GM21528 (cell line): ENCODE data around the gene TGFBR3.
A peak's percentile ranks its signal among the peaks of the same experiment; 100 is the strongest.

Experiments used
- ATAC-seq: cut with Tn5 transposase; IDR thresholded peaks from one replicate; pipeline ENCODE4 v1.9.1; 2021; ENCODE audit warnings: mild to moderate bottlenecking, moderate library complexity; ENCODE audit not compliant: unreplicated experiment, low FRiP score

Gene TGFBR3

DNA sequence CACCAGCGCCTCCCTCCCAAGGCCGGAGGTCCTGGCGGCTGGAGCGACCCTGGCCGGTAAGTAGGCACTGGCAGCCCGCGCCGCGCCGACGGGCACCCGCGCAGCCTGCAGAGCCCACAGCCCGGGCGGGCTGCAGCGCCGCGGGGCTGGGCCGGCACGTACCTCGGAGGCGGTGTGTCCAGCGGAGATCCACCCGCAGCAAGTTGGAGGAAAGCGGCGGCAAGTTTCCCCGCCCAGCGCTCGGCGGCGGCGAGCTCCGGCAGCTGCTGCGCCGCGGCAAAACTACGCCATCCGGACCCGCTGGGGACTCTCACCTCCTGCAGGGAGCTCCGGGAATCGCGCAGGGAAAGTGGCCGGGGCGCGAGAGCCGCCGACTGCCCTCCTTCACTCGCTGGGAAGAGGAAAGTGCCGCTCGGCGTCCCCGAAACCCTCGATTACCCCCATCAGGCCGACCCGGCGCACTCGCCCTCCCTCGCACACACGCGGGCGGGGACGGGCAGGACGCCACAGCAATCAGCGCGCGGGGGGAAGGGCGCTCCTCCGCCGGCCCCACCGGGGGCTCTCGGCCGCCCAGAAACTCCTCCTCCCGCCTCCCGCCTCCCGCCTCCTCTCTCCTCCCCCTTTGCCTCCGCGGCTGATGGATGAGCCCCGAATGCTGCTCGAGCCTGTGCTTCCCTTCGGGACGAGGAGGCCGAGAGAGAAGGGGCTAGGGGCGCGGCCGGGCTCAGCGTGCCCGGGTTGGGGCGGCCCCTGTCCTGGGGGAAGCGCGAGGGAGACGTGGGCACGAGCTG, at the start of gene TGFBR3:
TGFBR3 (minus strand) TSS at position 436 of the 791 bp plus-strand sequence. CDS start 24,620 bp downstream, outside the sequence.
- peak; percentile 72 for ATAC-seq

DNA sequence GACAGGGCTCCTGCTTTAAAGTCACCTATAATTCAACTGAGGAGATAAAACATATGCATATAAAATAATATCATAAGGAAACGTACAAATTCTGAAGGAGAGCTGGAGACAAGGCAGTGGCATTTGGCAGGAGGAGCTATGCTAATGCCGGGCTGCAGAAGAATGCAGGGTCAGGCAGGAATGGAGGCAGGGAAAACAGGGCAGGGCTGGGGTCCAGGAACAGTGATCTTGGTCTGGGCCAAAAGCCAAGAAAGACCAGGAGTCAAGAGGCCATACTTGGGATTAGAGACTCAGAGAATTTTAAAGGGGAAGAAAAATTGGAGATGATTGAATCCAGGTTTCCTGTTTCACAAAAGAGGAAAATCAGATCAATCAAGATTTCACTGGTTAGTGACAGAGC, 43.3 kb upstream of the TGFBR3 start:
- ATAC-seq: no peak

DNA sequence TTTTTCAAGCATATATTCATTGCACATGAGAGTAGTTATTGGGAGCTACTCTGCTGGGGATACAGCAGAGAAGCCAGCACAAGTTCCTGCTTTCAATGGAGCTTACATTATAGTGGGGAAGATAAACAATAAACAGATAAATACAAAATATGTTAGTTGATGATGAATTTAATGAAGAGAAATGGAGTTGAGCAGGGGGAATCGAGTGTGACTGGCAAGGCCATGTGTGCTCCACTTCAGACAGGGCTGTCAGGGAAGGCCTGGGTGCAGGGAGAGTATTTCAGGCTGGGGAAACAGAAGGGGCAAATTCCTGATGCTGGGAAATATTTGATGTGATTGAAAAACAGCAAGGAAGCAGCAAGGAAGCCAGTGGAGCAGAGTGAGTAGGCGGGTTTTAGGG, 42.1 kb upstream of the TGFBR3 start:
- ATAC-seq: no peak

DNA sequence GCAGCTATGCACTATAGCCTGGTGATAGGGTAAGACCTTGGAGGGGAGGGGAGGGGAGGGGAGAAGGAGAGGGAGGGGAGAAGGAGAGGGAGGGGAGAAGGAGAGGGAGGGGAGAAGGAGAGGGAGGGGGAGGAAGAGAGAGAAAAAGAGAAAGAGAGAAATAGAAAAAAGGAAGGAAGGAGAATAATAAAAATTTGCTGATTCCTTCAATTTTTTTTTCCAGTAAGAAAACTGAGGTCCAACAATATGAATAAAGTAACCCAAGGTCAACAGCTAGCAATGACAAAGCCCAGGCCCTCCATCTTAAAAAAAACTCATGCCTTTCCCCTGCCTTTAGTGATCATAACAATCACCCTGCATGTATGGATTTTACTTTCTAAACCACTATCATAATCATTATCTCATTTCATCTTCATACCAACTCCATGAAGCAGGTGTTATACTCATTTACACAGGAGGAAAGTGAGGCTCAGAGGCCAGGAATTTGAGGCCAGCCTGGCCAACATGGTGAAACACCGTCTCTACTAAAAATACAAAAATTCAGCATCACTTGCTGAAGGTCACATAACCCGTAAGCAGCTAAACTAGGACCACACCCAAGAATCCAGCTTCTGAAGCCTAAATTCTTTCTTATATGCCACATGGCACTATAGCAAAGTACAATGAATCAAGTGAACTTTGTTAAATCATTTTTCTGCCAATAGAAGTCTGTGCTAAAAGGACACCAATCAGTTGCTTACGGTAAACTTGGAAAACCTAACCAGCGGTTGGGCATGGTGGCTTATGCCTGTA, 39.9 kb upstream of the TGFBR3 start:
- ATAC-seq: no peak

DNA sequence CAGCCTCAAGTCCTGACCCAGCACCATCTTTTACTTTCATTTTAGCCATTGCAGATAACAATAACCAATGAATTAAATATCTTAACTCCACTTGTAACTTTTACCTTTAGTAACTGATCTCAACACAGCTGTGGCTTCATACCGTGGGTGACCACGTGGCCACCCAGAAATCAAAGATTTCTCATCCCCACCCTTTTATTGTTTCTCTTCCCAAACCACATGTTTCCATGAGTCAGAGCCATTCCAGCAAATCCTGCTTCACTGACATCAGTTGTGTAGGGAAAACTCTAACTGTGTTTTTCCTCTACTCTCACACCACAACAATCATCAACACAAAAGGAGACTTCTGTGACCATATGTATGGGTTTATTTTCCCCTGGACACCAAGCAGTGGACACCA, 38.2 kb upstream of the TGFBR3 start:
- ATAC-seq: no peak

DNA sequence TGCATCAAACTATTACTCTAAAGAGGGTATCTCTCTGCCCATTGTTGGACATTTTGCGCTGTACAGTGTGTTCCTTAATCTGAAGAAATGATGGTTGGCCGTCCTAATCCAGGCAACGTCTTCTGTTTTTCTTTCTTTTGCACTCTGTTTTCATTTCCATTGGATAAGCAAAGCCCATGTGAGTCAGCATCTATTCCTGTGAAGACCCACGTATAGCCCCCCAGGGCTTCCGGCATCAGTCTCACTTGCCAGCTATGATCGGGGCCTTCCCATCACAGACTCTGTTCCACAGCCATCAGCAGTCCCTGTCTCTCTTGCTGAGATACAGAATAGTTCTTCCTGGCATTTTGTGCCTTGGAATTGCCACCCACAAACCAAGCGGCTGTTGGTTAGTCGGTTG, 34.0 kb upstream of the TGFBR3 start:
- ATAC-seq: no peak

DNA sequence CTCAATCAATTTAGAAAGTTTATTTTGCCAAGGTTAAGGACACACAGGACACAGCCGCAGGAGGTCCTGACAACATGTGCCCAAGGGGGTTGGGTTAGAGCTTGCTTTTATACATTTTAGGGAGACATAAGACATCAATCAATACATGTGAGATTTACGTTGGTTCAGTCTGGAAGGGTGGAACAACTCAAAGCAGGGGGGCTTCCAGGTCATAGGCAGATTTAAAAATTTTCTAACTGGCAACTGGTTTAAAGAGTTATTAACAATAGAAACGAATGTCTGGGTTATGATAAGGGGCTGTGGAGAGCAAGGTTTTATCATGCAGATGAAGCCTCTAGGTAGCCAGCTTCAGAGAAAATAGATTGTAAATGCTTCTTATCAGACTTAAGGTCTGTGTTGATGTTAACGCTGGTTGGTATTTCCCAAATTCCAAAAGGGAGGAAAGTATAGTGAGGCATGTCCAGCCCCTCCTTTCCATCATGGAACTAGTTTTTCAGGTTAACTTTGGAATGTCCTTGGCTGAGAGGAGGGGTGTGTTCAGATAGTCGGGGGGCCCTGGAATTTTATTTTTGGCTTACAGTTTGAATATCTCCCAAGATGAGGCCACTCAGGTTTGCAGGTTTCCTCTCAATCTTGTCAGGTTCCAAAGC, 31.0 kb upstream of the TGFBR3 start:
- no peak for ATAC-seq

DNA sequence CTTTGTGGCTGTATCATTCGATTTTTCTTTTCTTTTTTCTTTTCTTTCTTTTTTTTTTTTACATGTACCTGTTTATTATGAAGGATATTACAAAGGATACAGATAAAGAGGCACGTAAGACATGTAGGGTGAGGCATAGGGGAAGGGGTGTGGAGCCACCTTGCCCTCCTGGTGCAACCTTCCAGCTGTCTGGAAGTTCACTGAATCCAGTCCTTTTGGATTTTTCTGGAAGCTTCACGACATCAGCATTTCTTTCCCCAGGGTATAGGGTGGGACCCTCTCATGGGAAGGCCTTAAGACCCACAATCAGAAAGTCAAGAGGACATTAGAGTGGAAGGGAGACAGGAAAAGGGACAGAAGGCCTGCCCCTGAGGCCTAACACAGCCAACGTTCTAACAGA, 30.1 kb upstream of the TGFBR3 start:
- no peak for ATAC-seq

DNA sequence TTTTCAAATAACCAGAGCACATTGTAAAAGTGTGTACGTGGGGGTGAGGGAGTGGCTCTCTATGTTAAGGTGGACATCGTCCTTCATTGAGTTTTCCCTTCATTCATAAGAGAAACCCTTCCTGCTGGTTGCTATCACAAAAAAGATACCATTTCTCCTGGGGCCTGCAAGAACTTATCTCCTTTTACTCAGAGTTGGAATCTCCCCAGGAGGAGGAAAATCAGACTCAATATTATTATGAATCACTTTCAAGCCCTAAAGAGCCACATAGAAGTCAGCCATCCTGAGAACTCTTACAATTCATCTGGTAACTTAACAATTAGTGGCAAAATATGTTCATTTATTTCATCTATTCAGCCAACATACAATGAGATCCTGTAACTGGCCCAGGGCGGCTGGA, 27.1 kb upstream of the TGFBR3 start:
- ATAC-seq: no peak

DNA sequence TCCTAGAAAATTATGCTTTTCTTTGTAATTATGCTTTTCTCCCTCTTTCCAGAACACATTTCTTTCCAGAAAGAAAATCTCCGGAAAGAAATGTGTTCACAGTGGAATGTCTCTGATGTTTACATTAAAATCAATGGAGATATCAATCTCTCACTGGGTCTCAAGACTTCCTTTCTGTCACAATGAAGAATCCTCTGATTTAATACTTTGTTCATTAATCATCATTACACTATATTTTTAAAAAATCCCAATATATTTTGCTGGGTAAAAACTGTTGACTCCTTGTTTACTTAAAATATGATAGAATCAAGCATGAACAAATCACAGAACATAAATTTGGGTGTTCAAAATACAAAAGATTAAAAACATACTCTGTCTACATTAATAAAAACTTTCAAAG, 26.3 kb upstream of the TGFBR3 start:
- no peak for ATAC-seq

DNA sequence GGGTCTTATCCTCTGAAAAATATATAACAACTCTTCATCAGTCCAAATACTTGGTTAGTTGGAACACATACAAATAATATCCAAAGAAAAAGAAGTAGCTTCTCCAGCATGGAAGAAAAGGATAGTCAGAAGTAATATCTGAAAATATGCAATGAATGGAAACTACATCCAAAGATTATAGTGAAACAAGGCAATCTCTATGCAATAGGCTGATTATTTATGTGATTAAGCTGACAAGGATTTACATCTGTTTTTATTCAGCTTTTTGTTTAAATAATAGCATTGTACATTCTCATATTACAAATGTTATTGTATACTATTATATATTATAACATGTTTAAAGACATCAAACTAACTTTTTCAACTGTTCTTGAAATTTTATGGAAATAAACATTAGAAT, 15.3 kb upstream of the TGFBR3 start:
- no peak for ATAC-seq

DNA sequence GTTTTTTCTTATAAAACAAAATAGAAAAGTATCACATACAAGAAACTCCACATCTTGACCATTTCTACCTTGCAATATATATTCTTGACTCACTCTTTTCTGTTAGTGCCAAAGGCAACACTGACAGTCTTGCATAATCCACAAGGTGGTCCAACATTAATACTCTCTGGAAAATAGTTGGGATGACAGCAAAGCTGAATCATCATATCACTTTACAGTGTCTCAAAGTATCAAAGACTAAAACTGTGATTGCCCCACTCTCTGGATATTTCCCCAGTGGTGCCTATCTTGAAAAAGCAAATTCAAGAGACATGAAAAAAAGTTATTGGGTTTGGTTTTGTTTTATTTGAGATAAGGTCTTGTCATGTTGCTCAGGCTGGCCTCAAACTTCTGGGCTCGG, 14.6 kb upstream of the TGFBR3 start:
- ATAC-seq: no peak

DNA sequence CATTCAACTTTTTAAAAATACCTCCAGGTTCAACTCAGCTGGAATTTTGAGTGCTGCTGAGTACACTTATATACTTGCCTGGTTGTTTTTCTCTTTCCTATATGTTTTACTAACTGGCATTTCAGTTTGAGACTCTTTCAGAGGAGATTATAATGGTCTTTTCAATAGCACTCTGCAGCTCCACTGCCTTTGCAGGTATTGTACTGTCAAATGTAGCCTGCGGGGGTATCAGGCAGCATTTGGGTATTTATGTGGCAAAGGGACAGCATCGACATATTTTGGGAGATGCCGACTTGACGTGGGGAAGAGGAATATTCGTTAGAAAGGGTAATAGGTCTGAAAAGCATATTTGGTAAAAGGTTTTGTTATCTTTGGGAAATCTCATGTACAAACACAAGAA, 11.1 kb upstream of the TGFBR3 start:
- ATAC-seq: no peak

DNA sequence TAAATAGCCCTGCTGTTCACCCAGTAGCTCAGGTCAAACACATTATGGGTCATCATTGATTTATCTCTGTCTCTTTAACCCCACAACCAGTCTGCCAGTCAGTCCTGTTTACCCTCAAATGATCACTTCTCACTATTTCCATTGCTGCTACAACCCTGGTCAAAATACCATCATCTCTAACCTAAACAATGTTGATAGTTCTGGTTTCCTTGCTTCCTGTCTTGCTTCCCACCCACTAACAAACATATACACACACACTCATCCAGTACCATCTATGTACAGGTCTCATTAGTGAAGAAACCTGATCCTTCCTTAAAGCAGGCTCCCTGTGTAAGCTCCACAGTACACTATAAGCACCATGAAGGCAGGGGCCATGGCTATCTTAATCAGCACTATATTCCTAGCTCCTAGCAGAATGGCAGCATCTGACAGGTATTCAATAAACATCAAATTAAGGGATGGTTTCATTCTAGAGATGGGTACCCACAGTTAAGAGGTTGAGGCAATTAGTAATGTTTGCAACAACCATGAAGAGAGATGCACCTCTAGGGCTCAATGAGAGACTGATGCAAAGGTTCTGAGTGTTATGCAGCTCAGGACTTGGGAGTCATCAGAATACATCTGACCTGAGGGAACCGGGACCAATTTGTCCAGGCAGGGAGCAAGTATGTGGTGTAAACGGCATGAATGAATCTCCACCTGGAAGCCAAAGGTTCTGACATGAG, 10.0 kb upstream of the TGFBR3 start:
- ATAC-seq: no peak

DNA sequence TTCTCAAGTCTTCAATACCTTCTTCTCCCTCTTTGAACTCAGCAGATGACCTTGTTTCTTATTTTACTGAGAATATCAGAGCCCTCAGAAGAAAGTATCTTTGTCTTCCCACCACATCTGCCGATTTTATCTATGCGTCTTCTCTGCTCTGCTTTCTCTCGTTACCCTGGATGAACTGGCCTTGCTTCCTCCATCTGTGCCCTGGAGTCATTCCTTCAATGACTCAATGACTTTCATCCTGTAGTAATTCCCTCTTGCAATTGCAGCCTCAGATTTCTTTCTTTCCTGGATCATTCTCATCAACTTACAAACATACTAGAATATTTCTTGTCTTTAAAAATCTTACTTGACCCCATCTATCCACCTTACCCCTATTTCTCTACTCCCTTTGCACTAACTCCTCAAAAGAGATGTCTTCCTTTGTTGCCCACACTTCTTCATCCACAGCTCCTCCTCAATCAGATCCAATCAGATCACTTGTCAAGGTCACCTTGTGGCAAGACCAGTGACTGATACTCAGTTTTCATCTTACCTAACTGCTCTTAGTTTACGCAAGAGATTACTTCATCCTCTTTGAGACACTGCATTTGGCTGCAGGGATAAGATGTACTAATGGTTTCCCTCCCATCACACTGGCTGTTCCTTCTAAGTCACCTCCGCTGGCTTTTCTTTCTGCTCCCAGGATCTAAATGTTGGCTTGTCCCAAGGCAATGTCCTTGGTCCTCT, 8.2 kb upstream of the TGFBR3 start:
- ATAC-seq: no peak

DNA sequence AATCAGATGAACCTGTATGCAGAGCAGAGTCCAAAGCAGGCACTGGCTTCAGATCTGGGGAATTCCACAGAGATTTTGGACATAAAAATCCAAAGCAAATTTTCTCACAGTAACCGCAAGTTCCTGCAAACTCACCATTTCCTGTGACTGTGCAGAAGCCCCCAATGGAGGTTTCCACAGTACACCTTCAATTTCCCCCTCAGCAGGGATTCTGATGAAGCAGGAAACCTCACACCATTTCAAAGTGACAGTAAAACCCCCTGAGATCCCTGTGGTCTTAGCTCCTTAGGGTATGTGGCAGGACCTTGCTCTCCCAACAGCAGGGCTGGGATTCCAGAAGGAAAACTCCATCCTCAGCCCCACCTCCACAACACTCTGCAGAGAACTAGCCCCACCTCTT, 6.0 kb upstream of the TGFBR3 start:
- no peak for ATAC-seq

DNA sequence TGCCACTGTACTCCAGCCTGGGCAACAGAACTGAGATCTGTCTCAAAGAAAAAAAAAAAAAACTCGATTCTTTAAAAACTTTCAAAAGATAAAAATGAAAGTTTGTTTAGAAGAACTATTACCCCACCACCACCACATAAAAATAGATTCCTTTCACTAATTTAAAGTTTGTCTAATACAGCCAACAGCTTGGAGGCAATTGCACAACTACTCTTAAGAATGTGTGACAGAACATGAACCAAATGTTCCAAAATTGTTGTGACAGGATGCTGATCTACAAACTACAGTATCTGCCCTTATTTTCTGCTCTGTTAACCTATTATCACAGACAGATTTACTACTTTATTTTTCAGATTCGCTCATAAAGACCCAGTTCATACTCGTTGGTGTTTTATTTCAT, 5.5 kb upstream of the TGFBR3 start:
- ATAC-seq: no peak

DNA sequence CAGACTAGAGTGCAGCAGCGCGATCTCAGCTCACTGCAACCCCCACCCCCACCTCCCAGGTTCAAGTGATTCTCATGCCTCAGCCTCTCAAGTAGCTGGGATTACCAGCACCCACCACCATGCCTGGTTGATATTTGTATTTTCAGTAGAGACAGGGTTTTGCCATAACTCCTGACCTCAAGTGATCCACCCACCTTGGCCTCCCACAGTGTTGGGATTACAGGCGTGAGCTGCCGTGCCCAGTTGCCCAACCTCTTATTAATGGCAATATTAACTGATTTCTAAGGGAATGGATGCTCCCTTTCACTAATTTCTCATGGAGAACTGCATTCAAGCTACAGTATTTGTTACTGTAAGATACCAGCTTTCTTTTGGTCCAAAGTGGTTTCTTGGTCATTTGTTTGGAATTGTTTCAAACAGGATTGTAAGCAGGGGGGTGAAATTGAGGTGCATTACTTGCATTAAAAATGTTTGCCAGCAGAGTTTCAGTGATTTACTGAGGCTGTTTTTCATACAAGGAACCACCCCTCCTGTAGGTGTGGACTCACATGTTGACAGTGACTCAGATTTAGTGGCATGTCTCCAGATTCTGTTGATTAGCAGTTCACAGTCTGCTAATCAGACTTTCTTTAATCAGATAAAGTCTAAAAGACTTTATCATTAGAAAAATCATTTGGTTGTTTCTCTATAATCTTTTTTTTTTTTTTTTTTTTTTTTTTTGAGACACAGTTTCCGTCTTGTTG, 3.9 kb upstream of the TGFBR3 start:
- no peak for ATAC-seq

DNA sequence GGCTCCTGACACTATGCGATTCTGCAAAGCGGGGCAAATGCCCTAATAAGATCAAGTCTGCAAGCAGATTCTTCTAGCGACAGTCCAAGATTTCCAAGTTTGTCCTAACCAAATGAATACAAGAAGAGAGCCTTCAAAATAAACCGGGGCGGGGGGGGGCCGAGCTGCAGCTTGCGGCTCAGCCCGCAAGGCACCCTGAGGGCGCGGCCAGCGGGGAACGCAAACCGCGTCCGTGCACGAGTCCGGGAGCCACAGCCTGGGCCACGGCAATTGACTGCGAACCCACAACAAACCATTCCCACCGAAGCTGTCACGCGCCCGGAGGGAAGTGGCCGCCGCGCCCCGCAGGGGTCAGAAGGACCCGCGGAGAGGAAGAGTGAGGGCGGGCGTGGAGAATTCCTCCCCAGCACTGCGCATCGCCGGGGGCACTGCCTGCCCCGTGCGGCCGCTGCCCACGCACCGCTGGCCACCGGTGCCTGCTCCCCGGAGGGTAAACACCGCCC, 687 bp downstream of the TGFBR3 start:
- peak; percentile 22 for ATAC-seq
